HG02763 (cell line): ENCODE results near the gene SFT2D1.
A peak's percentile ranks its signal among the peaks of the same experiment; 100 is the strongest.
"Not testable (repeated sequence)": the region's sequence is repeated elsewhere in the genome, so short reads cannot be mapped to it uniquely, and the experiment has no call there.

Source experiments
- ATAC-seq: cut with Tn5 transposase; IDR thresholded peaks from one replicate; pipeline ENCODE4 v1.9.1; 2021; ENCODE audit warnings: mild to moderate bottlenecking, moderate library complexity; ENCODE audit not compliant: unreplicated experiment

Gene SFT2D1

DNA sequence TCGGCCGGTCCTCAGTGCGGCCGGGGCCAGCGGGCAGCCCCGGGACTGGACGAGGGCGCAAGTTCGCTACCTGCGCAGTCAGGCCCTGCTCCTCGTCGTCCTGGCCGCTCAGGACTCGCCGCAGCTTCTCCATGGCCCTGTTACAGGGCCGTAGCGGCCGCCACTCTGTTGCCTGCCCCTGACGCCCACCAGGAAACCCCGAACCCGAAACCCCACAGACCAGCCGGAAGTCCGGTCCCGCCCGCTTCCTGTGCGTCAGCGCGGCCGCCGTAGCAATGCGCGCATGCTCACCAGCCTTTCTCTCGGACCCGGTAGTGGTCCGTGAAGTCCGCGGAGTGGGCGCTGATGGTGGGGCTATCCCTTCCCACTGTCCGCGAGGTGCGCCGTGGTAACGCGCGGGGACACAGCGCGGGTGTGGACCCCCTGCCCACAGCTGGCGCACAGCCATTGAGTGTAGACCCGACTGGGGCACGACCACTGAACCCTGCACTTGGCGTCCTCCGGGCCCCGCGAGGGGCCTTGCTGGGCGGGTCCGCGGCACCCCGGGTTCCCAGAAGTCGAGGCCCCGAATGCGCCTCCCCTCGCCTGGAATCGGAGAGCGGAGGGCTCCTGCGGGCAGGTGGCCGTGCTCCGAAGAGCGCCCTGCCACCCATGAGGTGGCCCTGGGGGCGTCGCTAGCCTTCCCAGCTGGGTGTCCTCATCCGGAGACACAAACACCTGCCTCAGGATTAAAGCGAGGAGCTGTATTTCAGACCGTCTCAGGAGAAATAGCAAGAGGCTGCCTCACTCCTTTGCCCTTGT, at the start of gene SFT2D1:
TSS of gene SFT2D1 (minus strand) at position 197 of the 801 bp plus-strand sequence. CDS start at position 133, 64 bp downstream.
- ATAC-seq, result peak; percentile 93

DNA sequence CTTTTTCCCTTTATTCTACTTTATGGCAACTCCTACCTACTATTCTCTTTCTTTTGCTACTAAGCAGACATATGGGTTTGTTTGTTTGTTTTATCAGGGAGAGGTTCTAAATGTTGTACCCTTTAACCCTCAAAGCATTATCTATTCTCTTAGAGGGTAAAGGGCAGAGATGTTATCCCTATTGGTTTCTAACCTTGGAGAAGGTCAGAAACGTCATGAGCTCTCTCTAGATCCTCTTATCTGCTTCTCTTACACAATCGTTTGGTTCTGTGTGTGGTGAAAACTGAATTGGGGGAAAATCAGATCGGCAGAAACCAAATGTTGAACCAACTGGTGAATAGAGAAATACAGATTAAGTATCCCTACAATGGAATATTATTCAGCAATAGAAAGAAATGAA, 46.8 kb upstream of the SFT2D1 start:
- no peak for ATAC-seq

DNA sequence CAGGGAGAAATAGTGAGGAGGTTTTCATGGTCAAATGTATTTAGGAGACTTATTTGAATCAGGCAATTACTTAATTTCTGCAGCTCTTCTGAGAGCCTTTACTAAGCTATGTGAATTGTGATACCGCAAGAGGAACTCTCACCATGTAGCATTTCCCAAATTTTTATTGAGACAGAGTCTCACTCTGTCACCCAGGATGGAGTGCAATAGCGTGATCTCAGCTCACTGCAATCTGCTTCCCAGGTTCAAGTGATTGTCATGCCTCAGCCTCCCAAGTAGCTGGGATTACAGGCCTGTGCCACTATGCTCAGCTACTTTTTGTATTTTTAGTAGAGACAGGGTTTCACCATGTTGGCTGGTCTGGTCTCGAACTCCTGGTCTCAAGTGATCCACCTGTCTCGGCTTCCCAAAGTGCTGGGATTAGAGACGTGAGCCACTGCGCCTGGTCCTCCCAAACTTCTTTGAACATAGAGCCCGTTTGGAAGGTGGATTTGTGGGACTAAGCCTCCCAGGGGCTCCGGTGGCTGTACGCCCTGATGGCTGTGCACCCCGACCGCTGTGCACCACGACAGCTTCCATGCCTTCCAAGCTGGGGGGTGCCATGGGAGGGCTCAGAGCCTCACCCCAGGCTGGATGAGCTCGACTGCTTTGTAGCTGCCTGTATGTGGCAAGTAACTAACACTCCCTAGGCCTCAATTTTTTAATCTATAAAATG, 46.1 kb upstream of the SFT2D1 start:
- no peak for ATAC-seq

DNA sequence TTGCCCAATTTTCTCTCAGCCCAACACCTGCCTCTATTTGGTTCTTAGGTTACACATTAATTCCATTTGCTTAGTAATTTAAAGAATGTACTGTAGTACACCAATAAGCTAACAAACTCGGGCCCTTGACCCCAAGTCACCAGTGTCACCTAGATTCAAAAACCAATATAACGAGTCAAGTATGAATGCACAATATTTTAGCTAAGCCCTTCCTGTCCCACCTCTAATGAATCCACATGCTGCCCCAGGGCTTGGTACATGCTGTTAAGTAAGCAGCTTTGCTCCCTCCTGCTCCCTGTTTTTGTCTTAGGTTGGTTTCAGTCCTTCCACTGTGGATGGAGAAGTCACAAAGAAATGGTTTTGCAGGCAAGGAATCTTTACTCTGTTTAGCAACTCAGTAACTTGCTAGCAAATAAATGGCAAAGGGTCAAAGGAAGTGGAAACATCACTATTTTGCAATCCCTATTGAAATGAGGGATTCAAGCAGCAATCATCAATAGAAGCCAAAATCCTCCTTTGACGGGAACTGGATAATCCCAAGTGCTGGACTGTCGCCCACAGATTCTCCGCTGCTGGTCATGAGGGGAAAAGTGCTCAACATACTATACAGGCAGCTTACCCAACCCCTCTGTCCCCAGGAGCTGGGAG, 45.4 kb upstream of the SFT2D1 start:
- ATAC-seq, result no peak

DNA sequence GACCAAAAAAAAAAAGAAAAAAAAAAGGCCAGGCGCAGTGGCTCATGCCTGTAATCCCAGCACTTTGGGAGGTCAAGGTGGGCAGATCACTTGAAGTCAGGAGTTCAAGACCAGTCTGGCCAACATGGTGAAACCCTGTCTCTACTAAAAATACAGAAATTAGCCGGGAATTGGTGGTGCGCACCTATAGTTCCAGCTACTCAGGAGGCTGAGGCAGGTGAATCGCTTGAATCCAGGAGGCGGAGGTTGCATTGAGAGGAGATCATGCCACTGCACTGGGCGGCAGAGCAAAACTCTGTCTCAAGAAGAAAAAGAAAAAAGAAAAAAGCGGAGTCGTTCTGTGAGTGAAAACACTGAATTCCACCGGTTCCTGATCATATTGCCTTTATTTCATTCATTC, 44.8 kb upstream of the SFT2D1 start:
- ATAC-seq, result not testable (repeated sequence)

DNA sequence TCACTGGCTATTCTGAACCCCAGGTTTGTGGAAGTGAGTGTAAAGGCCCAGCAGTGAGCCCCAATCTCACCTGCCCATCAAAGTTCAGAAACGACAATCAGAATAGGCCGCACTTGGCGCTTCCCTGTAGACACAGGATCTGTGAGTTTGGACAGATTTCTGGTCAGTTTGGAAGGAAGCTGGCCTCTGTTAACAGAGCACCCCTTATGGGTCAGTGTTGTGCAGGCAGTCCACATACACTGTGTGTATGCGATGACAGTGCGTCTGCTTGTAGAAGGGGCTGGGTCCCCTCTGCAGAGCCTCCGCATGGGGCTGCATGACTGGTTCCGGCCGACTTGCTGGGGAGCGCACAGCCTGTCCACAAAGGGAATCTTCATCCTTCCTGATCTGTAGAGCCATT, 43.8 kb upstream of the SFT2D1 start:
- no peak for ATAC-seq

DNA sequence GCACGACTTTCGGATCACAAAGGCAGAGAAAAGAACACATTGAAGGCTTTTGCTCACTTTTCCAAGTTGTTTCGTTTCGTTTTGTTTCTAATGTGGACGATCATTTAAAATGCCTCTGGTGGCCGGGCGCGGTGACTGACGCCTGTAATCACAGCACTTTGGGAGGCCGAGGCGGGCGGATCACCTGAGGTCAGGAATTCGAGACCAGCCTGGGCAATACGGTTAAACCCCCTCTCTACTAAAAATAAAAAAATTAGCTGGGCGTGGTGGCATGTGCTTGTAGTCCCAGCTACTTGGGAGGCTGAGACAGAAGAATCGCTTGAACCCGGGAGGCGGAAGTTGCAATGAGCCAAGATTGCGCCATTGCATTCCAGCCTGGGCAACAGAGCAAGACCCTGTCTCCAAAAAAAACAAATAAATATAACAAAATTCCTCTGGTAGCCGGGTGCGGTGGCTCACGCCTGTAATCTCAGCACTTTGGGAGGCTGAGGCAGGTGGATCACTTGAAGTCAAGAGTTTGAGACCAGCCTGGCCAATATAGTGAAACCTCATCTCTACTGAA, 41.5 kb upstream of the SFT2D1 start:
- not testable (repeated sequence) for ATAC-seq

DNA sequence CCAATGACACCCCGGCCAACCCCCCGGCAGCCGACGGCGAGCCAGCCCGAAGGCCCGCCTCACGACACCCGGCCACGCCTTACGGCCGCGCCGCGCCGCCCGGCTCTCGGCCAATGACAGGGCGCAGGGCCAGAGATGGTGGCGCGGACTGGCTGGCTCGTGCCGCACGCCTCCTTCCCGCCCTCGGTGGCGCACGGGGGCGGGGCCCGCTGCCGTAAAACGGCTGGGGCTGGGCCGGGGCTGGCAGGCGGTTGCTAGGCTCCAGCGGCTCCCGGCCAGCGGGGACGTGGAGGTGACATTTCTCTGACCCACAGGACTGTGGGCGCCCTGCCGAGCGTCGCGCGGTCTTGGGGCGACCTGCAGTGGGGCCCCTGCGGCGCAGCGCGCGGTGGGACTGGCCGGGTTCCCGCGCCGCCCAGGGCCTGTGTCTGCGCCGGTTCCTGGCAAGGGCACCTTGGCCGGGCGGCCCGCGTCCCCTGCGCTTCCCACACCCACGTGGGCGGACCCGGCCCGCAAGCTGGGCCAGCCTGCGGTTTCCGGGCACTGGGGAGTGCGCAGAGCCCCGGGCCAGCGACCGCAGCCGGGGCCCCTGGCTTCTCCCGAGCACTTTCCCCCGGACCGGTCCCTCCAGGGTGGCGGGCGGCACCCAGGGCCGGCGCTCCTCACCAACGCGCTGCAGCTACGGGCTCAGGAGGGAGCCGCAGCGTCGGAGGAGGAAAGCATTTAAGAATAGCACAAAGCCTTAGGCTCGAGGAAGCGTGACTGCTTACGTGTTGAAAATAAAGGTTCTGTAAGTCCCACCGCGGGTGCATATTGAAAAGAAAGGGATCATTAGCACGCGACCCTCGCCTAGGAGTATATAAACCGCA, 40.8 kb upstream of the SFT2D1 start, which contains the start of gene MPC1:
TSS of gene MPC1 (minus strand) at position 8 of the 869 bp plus-strand sequence. CDS start 64 bp downstream, outside the sequence.
- peak; percentile 86 for ATAC-seq

DNA sequence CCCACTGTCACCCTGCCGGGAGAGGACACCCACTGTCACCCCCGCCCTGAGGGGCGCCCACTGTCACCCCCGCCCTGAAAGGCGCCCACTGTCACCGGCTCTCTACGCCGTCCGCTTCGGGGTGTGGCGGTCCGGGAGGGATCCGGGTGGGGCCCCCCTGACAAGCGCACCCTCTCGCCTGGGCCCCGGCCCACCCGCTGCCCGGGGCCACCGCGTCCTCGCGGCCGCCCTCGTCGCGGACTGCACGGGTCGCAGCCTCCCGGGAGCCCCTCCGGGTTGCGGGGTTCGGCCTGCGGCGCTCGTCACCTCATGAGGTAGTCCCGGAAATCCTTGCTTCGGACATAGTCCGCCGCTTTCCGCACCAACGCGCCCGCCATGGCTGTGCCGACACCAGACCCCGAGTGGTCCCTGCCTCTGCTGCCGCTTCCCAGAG, 40.2 kb upstream of the SFT2D1 start:
- peak; percentile 7 for ATAC-seq

DNA sequence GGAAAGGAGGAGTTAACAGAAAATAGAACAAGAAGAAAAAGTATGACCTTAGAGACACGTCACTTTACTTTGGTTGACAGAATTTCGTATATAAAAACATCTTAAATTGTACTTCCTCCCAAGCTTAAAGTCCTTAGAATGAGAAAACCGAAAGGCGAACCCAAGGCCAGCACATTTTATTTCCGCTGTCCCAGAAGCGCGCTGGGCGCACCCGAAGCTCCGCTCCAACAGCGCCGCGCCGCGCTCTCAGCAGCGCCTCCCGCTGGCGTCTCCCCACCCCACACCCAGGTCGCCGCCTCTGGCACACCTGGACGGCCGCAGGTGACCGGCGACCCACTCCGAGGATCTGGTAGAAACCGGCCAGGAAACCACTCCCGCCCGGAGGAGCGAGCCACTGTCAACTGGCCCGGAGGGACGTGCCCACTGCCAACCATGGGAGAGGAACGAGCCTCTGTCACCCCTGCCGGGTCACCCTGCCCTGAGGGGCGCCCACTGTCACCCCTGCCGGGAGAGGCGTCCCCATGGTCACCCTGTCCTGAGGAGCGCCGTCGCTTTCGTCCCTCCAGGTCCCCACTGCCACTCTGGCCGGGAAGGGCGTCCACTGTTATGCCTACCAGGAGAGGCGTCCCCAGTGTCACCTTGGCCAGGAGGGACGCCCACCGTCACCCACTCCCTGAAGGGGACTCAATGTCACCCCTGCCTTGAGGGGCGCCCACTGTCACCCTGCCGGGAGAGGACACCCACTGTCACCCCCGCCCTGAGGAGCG, 39.6 kb upstream of the SFT2D1 start:
- peak; percentile 45 for ATAC-seq

DNA sequence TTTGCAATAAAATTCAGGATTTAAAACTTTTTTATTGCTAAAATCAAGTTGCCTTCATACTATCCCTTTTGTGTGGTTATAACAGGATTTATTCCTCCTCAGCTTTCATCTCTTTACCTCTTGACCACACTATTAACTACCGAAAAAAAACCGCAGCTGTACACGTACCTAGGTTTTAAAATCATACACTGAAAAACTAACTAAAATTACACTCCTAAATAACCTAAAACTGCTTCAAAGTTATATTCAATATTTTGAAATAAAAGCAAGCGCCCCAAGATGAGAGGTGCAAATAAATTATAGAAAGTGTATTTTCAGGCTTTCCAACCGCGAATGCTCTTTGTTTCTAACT, 39.0 kb upstream of the SFT2D1 start:
- no peak for ATAC-seq

DNA sequence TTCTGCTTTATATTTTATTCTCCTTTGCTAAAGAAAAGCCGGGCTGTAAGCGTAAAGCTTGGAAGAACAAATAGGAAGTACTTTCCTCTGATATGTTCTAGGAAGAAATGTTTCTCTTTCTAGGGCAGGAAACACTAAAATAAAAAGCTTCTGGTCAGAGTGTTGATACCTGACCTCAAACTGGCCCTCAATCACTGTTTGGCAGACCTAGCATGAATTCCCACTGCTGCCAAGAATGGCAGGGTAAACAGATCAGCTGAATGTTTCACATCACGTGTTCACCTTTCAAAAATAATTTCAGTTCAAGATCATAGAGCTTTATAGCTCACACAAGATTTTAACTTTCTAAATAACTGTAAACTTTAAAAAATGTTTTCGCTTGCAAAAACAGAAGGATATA, 37.5 kb upstream of the SFT2D1 start:
- no peak for ATAC-seq

DNA sequence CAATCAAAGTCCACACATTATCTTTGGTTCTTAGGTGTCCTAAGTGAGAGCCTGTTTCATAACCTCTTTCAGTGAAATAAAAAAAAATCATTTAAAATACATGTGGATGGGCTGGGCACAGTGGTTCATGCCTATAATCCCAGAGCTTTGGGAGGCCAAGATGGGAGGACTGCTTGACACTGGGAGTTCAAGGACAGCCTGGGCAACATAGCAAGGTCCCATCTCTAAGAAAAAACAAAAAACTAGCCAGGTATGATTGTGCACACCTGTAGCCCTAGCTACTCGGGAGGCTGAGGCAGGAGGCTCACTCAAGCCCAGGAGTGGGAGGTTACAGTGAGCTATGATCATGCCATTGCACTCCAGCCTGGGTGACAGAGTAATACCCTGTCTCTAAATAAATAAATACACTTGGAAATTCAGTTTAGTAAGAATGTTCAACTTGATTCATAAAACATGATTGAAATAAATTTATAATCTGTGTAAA, 36.8 kb upstream of the SFT2D1 start:
- no peak for ATAC-seq

DNA sequence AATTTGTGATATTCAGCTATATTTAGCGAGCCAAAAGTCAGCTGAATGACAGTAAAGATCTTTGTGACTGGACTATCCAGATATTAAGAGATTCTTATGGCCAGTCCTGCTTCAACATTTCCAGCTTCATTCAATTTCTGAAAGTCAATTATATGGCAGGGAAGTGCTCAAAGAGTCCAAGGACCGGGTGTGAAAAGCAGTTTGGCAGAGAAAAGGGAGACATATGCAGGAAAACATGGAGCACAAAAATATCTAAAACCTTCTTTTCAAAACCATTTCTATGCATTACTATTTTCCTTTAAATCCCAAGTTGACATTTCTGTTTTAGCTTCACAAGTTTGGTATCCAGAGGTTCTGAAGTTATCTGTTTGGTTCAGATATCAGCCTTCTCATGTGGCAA, 35.4 kb upstream of the SFT2D1 start:
- ATAC-seq, result no peak

DNA sequence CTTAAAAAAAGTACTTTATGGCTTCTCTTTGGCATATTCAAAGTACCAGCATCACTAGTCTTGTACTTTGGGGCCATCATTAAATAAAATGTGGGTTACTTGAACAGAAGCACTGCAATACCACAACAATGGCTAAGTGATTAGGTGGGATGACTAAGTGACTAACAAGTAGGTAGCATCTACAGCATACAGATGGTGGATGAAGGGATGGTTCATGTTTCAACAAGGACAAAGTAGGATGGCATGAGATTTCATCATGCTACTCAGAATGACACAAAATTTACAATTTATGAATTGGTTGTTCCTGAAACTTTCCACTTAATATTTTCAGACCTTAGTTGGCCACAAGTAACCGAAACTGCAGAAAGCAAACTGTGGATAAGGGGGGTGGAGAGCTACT, 32.7 kb upstream of the SFT2D1 start:
- ATAC-seq, result no peak

DNA sequence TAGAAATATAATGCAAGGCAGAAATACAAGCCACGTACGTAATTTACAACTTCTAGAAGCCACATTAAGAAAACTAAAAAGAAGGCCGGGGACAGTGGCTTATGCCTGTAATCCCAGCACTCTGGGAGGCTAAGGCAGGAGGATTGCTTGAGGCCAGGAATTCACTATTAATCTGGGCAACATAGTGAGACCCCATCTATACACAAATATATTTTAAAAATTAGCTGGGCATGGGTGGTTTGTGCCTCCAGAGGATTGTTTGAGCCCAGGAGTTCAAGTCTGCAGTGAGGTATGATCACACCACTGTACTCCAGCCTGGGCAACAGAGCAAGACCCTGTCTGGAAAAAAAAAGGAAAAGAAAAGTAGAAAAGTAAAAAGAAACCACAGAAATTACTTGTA, 28.1 kb upstream of the SFT2D1 start:
- no peak for ATAC-seq

DNA sequence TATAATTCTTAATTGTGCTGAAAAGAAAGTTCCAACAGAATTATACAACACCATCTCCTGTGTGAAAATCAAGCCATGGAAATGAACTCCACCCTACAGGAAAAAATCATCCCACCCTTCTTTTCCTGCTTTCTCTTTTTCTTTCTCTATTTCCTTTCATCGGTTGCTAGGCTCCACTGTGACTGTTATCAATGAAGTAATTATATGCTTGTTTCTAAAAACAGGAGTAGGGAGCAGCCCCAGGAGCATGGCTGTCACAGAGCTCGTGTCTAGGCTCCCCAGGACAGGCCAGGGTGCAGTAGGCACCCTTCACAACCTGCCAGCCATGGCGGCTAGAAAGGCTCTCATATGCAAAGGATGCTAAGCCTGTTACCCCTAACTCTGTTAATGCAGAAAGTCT, 27.4 kb upstream of the SFT2D1 start:
- ATAC-seq, result no peak

DNA sequence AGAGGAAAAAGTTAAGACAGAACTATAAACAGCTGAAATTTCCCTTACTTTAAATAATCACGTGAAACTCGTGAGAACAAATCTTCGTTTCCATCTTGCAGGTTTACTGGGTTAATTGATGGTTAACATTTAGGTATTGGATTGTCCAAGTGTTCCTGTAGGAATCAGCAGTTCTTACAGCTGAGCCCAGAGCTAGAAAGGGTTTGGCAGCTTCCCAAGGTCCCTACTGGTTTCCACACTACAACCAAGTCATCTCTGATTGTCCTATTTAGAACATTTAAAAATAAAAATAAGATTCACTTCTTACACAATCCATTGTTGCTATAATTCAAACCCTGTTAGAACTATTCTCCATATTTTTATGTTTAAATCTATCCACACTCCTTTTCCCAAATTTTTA, 24.6 kb upstream of the SFT2D1 start:
- no peak for ATAC-seq

DNA sequence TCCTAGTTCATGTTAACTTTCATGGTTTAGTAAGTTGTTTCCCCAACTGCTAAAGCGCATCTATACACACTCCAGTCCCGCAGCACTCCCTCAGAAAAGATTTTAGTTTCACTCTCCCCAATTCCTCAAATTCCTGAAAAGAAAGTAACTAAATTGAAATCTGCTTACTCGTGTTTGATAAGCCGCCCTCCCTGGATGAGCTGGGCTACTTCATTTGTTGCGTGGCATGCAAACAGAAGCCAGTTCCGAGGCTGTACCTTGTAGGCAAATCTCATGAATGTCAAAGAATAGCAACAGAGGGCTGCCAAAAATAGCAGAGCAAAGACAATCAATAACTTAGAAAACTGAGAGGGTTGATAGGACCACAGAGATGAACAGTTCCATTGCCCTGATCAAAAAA, 23.5 kb upstream of the SFT2D1 start:
- ATAC-seq, result peak; percentile 56

DNA sequence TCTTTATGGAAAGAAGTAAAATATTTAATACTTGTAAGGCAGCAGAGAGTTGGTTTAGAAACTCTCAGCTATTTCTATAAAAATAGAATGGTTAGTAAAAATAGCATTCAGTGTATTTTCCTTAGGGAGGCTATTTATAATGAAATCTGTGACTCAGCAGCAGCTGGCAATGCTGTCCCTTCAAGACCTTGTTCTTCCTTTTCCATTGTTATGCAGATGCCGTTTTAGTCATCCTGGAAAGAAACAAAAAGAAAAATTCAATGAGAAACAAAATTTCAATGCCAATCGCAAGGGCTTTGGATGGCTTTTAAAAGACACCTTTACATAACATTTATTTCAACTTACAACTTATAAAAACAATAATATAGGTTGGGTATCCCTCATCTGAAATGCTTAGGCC, 22.9 kb upstream of the SFT2D1 start:
- no peak for ATAC-seq
